HG03175 (cell line): ENCODE results near the gene RASA4B.
A peak's percentile ranks its signal among the peaks of the same experiment; 100 is the strongest.
"Not testable (repeated sequence)": the region's sequence is repeated elsewhere in the genome, so short reads cannot be mapped to it uniquely, and the experiment has no call there.

ENCODE experiments used
- ATAC-seq: cut with Tn5 transposase; IDR thresholded peaks from one replicate; pipeline ENCODE4 v1.9.1; 2021; ENCODE audit warnings: mild to moderate bottlenecking, moderate library complexity; ENCODE audit not compliant: unreplicated experiment

The RASA4B gene

GRCh38 chr7:102455596-102455995 lies 62.0 kb downstream of the RASA4B start:
- no peak for ATAC-seq

- ATAC-seq, result not testable (repeated sequence)
Observed at GRCh38 chr7:102454932-102455331, 62.6 kb downstream of the RASA4B start.

- ATAC-seq, result no peak
Observed at GRCh38 chr7:102454468-102454867, 63.1 kb downstream of the RASA4B start.

- no peak for ATAC-seq
Observed at GRCh38 chr7:102453319-102453718, 64.3 kb downstream of the RASA4B start.

GRCh38 chr7:102452451-102452850 lies 65.1 kb downstream of the RASA4B start:
- ATAC-seq, result no peak

GRCh38 chr7:102451371-102452054 lies 66.1 kb downstream of the RASA4B start:
- no peak for ATAC-seq

- no peak for ATAC-seq
Observed at GRCh38 chr7:102450242-102450641, 67.3 kb downstream of the RASA4B start.

GRCh38 chr7:102449136-102449535 lies 68.4 kb downstream of the RASA4B start:
- ATAC-seq, result no peak

- ATAC-seq, result no peak
Observed at GRCh38 chr7:102447311-102447710, 70.3 kb downstream of the RASA4B start.

GRCh38 chr7:102446387-102447156 lies 71.0 kb downstream of the RASA4B start:
- ATAC-seq, result no peak

GRCh38 chr7:102445674-102446071 lies 71.9 kb downstream of the RASA4B start:
- no peak for ATAC-seq

GRCh38 chr7:102444961-102445673 lies 72.5 kb downstream of the RASA4B start:
- peak; percentile 49 for ATAC-seq

GRCh38 chr7:102439963-102440795 lies 77.4 kb downstream of the RASA4B start:
- ATAC-seq, result no peak

- ATAC-seq, result no peak
Observed at GRCh38 chr7:102436118-102436517, 81.5 kb downstream of the RASA4B start.

GRCh38 chr7:102434039-102434486 lies 83.5 kb downstream of the RASA4B start:
- ATAC-seq, result peak; percentile 10

- ATAC-seq, result peak; percentile 64
Observed at GRCh38 chr7:102433219-102434038, 84.1 kb downstream of the RASA4B start, which contains the start of gene ORAI2. ORAI2 (plus strand) TSS chr7:102433575; CDS start chr7:102438957, 5,382 bp downstream.
